Natural killer cell (primary cell): ENCODE results near the gene ZNF728. TPM values are rescaled to one million over a fixed set of nuclear protein-coding genes. Genes with fewer than 3 reads are reported as not detected.
A peak's percentile ranks its signal among the peaks of the same experiment; 100 is the strongest.
"Not testable (repeated sequence)": the region's sequence is repeated elsewhere in the genome, so short reads cannot be mapped to it uniquely, and the experiment has no call there.

Experiments used
- ATAC-seq, 3 donors: fragments of 150-1000 bp in 2 of 3; fragments of 200-7000 bp in 1 of 3; cut with Tn5 transposase; 1 replicate in 1 of 3; 2 replicates in 2 of 3; pipeline ENCODE4 v1.10.0; 2021; ENCODE audit warnings: mild to moderate bottlenecking in 2 of 3, moderate library complexity in 2 of 3
- DNase-seq, 2 donors: peaks; one replicate each; pipeline versions ENCODE4 v3.0.0 to v3.0.0-alpha.2; 2013 to 2021; ENCODE audit warnings: mixed read lengths in 1 of 2
- H3K27ac ChIP-seq: one replicate; pipeline ENCODE4 v1.5.1; 2013; ENCODE audit warnings: mild to moderate bottlenecking, low read length
- H3K27me3 ChIP-seq: one replicate; pipeline ENCODE4 v1.6.1; 2013; ENCODE audit warnings: low read length; ENCODE audit not compliant: control insufficient read depth, insufficient read depth
- H3K36me3 ChIP-seq: one replicate; pipeline ENCODE4 v1.6.1; 2013; ENCODE audit warnings: low read length; ENCODE audit not compliant: control insufficient read depth, insufficient read depth
- H3K4me1 ChIP-seq: one replicate; pipeline ENCODE4 v1.6.1; 2013; ENCODE audit warnings: low read length; ENCODE audit not compliant: control insufficient read depth, insufficient read depth
- H3K4me3 ChIP-seq: one replicate; pipeline ENCODE4 v1.5.1; 2013; ENCODE audit warnings: low read length
- H3K9me3 ChIP-seq: one replicate; pipeline ENCODE4 v1.6.1; 2013; ENCODE audit warnings: low read length; ENCODE audit not compliant: control insufficient read depth, insufficient read depth
- H3K27ac Mint-ChIP-seq, 2 donors: one replicate each; pipeline ENCODE4 v1.8.0; 2022; ENCODE audit warnings: mild to moderate bottlenecking in 2 of 2, mixed read lengths in 2 of 2, moderate library complexity in 1 of 2
- H3K27me3 Mint-ChIP-seq, 2 donors: one replicate each; pipeline ENCODE4 v1.8.0; 2022; ENCODE audit warnings: low read depth in 2 of 2, mixed read lengths in 2 of 2
- H3K36me3 Mint-ChIP-seq: one replicate; pipeline ENCODE4 v1.8.0; 2022; ENCODE audit warnings: mixed read lengths
- H3K4me1 Mint-ChIP-seq, 2 donors: one replicate each; pipeline ENCODE4 v1.8.0; 2022; ENCODE audit warnings: mixed read lengths in 2 of 2
- H3K4me3 Mint-ChIP-seq: one replicate; pipeline ENCODE4 v1.8.0; 2022; ENCODE audit warnings: mild to moderate bottlenecking, moderate library complexity, mixed read lengths
- H3K9me3 Mint-ChIP-seq, 2 donors: one replicate each; pipeline ENCODE4 v1.8.0; 2022; ENCODE audit warnings: mixed read lengths in 2 of 2
- CTCF ChIP-seq: fragments of 200-600 bp; IDR thresholded peaks from one replicate; pipeline ENCODE4 v1.8.0; 2022; ENCODE audit warnings: antibody characterized with exemption
- WGBS: methylation state at CpG from one replicate; pipeline ENCODE4 v1.1.7; 2013; ENCODE audit warnings: missing lambda C conversion rate; ENCODE audit not compliant: insufficient coverage; 5-methylcytosine and 5-hydroxymethylcytosine counted together
- intact Hi-C: fragments of 100-400 bp; cut with micrococcal nuclease; formaldehyde crosslinking; loops from one replicate; pipeline ENCODE4 v1.14.2; 2022
- total RNA-seq, 4 donors: library from RNA; stranded (reverse); fragments of 120-200 nt in 1 of 4; gene quantifications; one replicate each; pipeline versions ENCODE4 v1.2.3 to v1.2.4, GENCODE V29; 2013 to 2022

Gene ZNF728
- total RNA-seq, 3 donors from 2014 or later (not counting 1 experiment from before 2014, with no cell fraction given), result not detected

GRCh38 chr19:22945560-22945959, 57.4 kb downstream of the ZNF728 start:
- ATAC-seq (no peak), DNase-seq (peak in 1 of 2 donors; percentile 22)
- no peaks in the 10 kb centered on the region for H3K4me1 ChIP-seq
- no peak overlapping the region for H3K4me3 Mint-ChIP-seq
- H3K4me3 ChIP-seq, result no peak overlapping the region
- no peaks in the 10 kb centered on the region for H3K4me1 Mint-ChIP-seq
- peaks cover 7 to 17% of the 10 kb centered on the region in 2 donors for H3K9me3 Mint-ChIP-seq
- peaks cover 28% of the 10 kb centered on the region for H3K36me3 Mint-ChIP-seq
- peaks cover 31% of the 10 kb centered on the region for H3K9me3 ChIP-seq
- WGBS, result 60% methylated on average over 3 of the region's 5 CpGs
- H3K27ac Mint-ChIP-seq, result no peak overlapping the region
- no peaks in the 10 kb centered on the region for H3K27me3 Mint-ChIP-seq
- H3K36me3 ChIP-seq, result no peaks in the 10 kb centered on the region
- TF ChIP-seq CTCF, result no peak
- H3K27ac ChIP-seq, result no peak overlapping the region
- no peaks in the 10 kb centered on the region for H3K27me3 ChIP-seq
- intact Hi-C loops, result no loop called here

GRCh38 chr19:22935151-22935550, 67.8 kb downstream of the ZNF728 start:
- intact Hi-C loops, result no loop called here
- no peaks in the 10 kb centered on the region for H3K4me1 ChIP-seq
- ATAC-seq (no peak), DNase-seq (no peak)
- no peak overlapping the region for H3K4me3 ChIP-seq
- no peaks in the 10 kb centered on the region for H3K4me1 Mint-ChIP-seq
- H3K4me3 Mint-ChIP-seq, result no peak overlapping the region
- no peaks in the 10 kb centered on the region for H3K27me3 ChIP-seq
- no peaks in the 10 kb centered on the region for H3K27me3 Mint-ChIP-seq
- peaks cover 5 to 6% of the 10 kb centered on the region in 2 donors for H3K9me3 Mint-ChIP-seq
- H3K36me3 ChIP-seq, result no peaks in the 10 kb centered on the region
- H3K27ac Mint-ChIP-seq, result no peak overlapping the region
- peaks cover 22% of the 10 kb centered on the region for H3K9me3 ChIP-seq
- 83% methylated on average over 1 of the region's 2 CpGs for WGBS
- H3K27ac ChIP-seq, result no peak overlapping the region
- H3K36me3 Mint-ChIP-seq, result no peaks in the 10 kb centered on the region
- TF ChIP-seq CTCF, result no peak

GRCh38 chr19:22927576-22927975, 75.4 kb downstream of the ZNF728 start:
- H3K9me3 ChIP-seq, result not testable (repeated sequence)
- 93% methylated on average over 10 of the region's 34 CpGs for WGBS

GRCh38 chr19:22925181-22925580, 77.8 kb downstream of the ZNF728 start:
- H3K27me3 ChIP-seq, H3K36me3 ChIP-seq, H3K4me3 Mint-ChIP-seq, ATAC-seq, H3K27ac Mint-ChIP-seq, H3K36me3 Mint-ChIP-seq, H3K4me3 ChIP-seq, H3K4me1 Mint-ChIP-seq, H3K27me3 Mint-ChIP-seq, DNase-seq, H3K27ac ChIP-seq, H3K9me3 Mint-ChIP-seq, intact Hi-C loops, H3K9me3 ChIP-seq, H3K4me1 ChIP-seq: not testable (repeated sequence)
- 97% methylated on average over 37 of the region's 41 CpGs for WGBS

More at GRCh38 chr19:22927576-22927975, 75.4 kb downstream of the ZNF728 start:
- intact Hi-C loops, H3K4me3 Mint-ChIP-seq, H3K27ac Mint-ChIP-seq, H3K27ac ChIP-seq, ATAC-seq, H3K4me3 ChIP-seq, H3K36me3 ChIP-seq, H3K9me3 Mint-ChIP-seq, H3K27me3 Mint-ChIP-seq, H3K4me1 ChIP-seq, H3K36me3 Mint-ChIP-seq, H3K4me1 Mint-ChIP-seq, H3K27me3 ChIP-seq, DNase-seq: not testable (repeated sequence)

Other genes with a start within 250 kb of the ZNF728 start
- gene ZNF99, start 219.0 kb downstream of the ZNF728 start, total RNA-seq, result under 1 TPM in 1 of 3 donors, not detected in 2; 0.18 TPM
- gene ZNF723, start 170.9 kb downstream of the ZNF728 start, total RNA-seq, result not detected
- under 1 TPM in 2 of 3 donors, not detected in 1; 0.15 to 0.34 TPM for gene ZNF730, start 113.8 kb upstream of the ZNF728 start, total RNA-seq
- 1 to 10 TPM; 4.5 to 5.8 (median 4.9) TPM for gene ZNF724, start 247.2 kb upstream of the ZNF728 start, total RNA-seq